ENCODE results near the gene SPTBN4.

The SPTBN4 gene

GRCh38 chr19:40599331-40599901 lies 132.6 kb downstream of the SPTBN4 start:
- Histone ChIP-seq H3K4me3 (ENCODE audit: low read length) (peak overlapping the region; percentile 17; the same call in 1 of the 2 replicates), H3K9ac (ENCODE audit: low read length) (no peak overlapping the region), H3K27ac (ENCODE audit: low read length) (no peak overlapping the region), H3K9me3 (replicated peaks; ENCODE audit: insufficient read depth, low read length) (no peaks in the 10 kb centered on the region), H3K36me3 (replicated peaks; ENCODE audit: insufficient read depth, low read length) (no peaks in the 10 kb centered on the region), H2AFZ (ENCODE audit: low read length) (peak overlapping the region; percentile 26; the same call in 1 of the 2 replicates), H3K27me3 (replicated peaks; ENCODE audit: insufficient read depth, low read length) (peaks cover 51% of the 10 kb centered on the region), H3K79me2 (ENCODE audit: low read length) (no peaks in the 10 kb centered on the region), H3K4me1 (ENCODE audit: low read length) (peaks cover 33% of the 10 kb centered on the region), H3K4me2 (ENCODE audit: low read depth, low read length) (peak overlapping the region; percentile 58; the same call in 1 of the 2 replicates), H3K9me2 (replicated peaks; ENCODE audit: insufficient read depth, low read length) (no peaks in the 10 kb centered on the region), H4K20me1 (ENCODE audit: insufficient read depth, low read length) (no peaks in the 10 kb centered on the region), H3F3A (ENCODE audit: insufficient read depth, low read length) (peaks cover 24% of the 10 kb centered on the region; the same call in 1 of the 2 replicates)
- no peak for DNase-seq
- TF ChIP-seq, protein P1, sequence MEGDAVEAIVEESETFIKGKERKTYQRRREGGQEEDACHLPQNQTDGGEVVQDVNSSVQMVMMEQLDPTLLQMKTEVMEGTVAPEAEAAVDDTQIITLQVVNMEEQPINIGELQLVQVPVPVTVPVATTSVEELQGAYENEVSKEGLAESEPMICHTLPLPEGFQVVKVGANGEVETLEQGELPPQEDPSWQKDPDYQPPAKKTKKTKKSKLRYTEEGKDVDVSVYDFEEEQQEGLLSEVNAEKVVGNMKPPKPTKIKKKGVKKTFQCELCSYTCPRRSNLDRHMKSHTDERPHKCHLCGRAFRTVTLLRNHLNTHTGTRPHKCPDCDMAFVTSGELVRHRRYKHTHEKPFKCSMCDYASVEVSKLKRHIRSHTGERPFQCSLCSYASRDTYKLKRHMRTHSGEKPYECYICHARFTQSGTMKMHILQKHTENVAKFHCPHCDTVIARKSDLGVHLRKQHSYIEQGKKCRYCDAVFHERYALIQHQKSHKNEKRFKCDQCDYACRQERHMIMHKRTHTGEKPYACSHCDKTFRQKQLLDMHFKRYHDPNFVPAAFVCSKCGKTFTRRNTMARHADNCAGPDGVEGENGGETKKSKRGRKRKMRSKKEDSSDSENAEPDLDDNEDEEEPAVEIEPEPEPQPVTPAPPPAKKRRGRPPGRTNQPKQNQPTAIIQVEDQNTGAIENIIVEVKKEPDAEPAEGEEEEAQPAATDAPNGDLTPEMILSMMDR (IDR thresholded peaks at IDR 0.05; ENCODE audit: low read length): no peak
- TF ChIP-seq EZH2 (optimal IDR thresholded peaks at IDR 0.05; ENCODE audit: low read depth, low read length) (no peak), EZH2phosphoT487 (IDR thresholded peaks at IDR 0.05; ENCODE audit: low read length) (no peak)

DNA sequence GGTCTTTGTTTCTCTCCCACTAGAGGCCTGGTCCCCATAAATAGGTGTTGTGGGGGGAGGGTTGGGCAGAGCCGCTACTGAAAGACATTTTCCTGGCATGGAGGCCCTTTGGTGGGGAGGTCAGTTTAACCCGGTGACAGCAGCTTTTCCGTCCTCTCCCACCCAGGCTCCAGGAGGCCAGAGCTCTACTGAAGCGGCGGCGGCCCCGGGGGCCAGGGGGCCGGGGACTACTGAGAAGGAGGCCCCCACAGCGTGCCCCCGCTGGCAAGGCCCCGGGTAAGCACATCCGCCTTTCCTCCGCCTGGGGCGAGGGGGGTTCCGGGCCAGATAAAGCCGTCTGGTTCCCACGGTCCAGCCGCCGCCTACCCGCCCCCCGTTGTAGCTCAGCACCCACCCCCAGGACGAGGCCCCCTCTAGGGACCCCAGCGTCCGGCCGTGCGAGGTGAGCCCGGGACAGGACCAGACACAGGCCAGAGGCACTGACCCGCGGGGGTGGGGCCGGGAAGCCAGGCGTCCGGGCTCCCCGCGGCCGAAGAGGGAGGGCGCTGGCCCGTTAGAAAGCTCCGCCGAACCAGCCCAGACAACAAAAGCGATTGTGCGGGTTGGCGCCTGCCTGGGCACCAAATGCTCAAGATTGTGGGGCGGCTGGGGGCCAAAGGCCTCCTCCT lies 133.2 kb downstream of the SPTBN4 start:
- Histone ChIP-seq H3K4me3 (ENCODE audit: low read length) (no peak overlapping the region; the same call in 1 of the 2 replicates), H3K79me2 (ENCODE audit: low read length) (no peaks in the 10 kb centered on the region), H2AFZ (ENCODE audit: low read length) (0 out of 2 replicates have a peak overlapping the region, but pooled peaks have one; percentile 26), H3F3A (ENCODE audit: insufficient read depth, low read length) (peaks cover 30% of the 10 kb centered on the region), H3K4me1 (ENCODE audit: low read length) (peaks cover 39% of the 10 kb centered on the region), H3K9me2 (replicated peaks; ENCODE audit: insufficient read depth, low read length) (no peaks in the 10 kb centered on the region), H3K4me2 (ENCODE audit: low read depth, low read length) (peak overlapping the region; percentile 58; the same call in 1 of the 2 replicates), H3K27ac (ENCODE audit: low read length) (no peak overlapping the region), H4K20me1 (ENCODE audit: insufficient read depth, low read length) (no peaks in the 10 kb centered on the region), H3K9me3 (replicated peaks; ENCODE audit: insufficient read depth, low read length) (no peaks in the 10 kb centered on the region), H3K9ac (ENCODE audit: low read length) (no peak overlapping the region), H3K36me3 (replicated peaks; ENCODE audit: insufficient read depth, low read length) (no peaks in the 10 kb centered on the region), H3K27me3 (replicated peaks; ENCODE audit: insufficient read depth, low read length) (peaks cover 51% of the 10 kb centered on the region)
- DNase-seq: no peak
- TF ChIP-seq EZH2 (optimal IDR thresholded peaks at IDR 0.05; ENCODE audit: low read depth, low read length) (no peak), EZH2phosphoT487 (IDR thresholded peaks at IDR 0.05; ENCODE audit: low read length) (no peak)
- TF ChIP-seq, protein P1 (IDR thresholded peaks at IDR 0.05; ENCODE audit: low read length): no peak

- Histone ChIP-seq H3K27ac (ENCODE audit: low read length) (no peak overlapping the region), H3F3A (ENCODE audit: insufficient read depth, low read length) (peaks cover 36% of the 10 kb centered on the region), H3K4me2 (ENCODE audit: low read depth, low read length) (no peak overlapping the region; the same call in 1 of the 2 replicates), H3K9ac (ENCODE audit: low read length) (no peak overlapping the region), H3K36me3 (replicated peaks; ENCODE audit: insufficient read depth, low read length) (no peaks in the 10 kb centered on the region), H2AFZ (ENCODE audit: low read length) (no peak overlapping the region), H3K4me1 (ENCODE audit: low read length) (peaks cover 39% of the 10 kb centered on the region), H4K20me1 (ENCODE audit: insufficient read depth, low read length) (no peaks in the 10 kb centered on the region), H3K79me2 (ENCODE audit: low read length) (no peaks in the 10 kb centered on the region), H3K9me2 (replicated peaks; ENCODE audit: insufficient read depth, low read length) (no peaks in the 10 kb centered on the region), H3K9me3 (replicated peaks; ENCODE audit: insufficient read depth, low read length) (no peaks in the 10 kb centered on the region), H3K4me3 (ENCODE audit: low read length) (no peak overlapping the region), H3K27me3 (replicated peaks; ENCODE audit: insufficient read depth, low read length) (peaks cover 51% of the 10 kb centered on the region)
- no peak for DNase-seq
- TF ChIP-seq EZH2 (optimal IDR thresholded peaks at IDR 0.05; ENCODE audit: low read depth, low read length) (no peak), EZH2phosphoT487 (IDR thresholded peaks at IDR 0.05; ENCODE audit: low read length) (no peak)
- TF ChIP-seq, protein P1 (IDR thresholded peaks at IDR 0.05; ENCODE audit: low read length): no peak
Measured at GRCh38 chr19:40600570-40601133, 133.9 kb downstream of the SPTBN4 start.

Data from MM.1S (cell line).